Nephron (organoid): Measurements from ENCODE around the gene BACE1-AS.

Experiments
- H3K27ac Mint-ChIP-seq, 3 experiments: 2 replicates each; pipeline ENCODE4 v1.8.0; 2020; ENCODE audit warnings: mixed read lengths in 3 of 3, mild to moderate bottlenecking in 2 of 3, moderate library complexity in 1 of 3
- H3K27me3 Mint-ChIP-seq: 2 replicates; pipeline ENCODE4 v1.8.0; 2021; ENCODE audit warnings: low read depth, mild to moderate bottlenecking, moderate library complexity, mixed read lengths
- H3K36me3 Mint-ChIP-seq: 2 replicates; pipeline ENCODE4 v1.8.0; 2020; ENCODE audit warnings: low read depth, mixed read lengths
- H3K4me1 Mint-ChIP-seq: 2 replicates; pipeline ENCODE4 v1.8.0; 2020; ENCODE audit warnings: mixed read lengths
- H3K4me3 Mint-ChIP-seq, 3 experiments: 2 replicates each; pipeline ENCODE4 v1.8.0; 2020; ENCODE audit warnings: mild to moderate bottlenecking in 3 of 3, mixed read lengths in 3 of 3, moderate library complexity in 2 of 3
- H3K9me3 Mint-ChIP-seq: 2 replicates; pipeline ENCODE4 v1.8.0; 2020; ENCODE audit warnings: mixed read lengths
- TF ChIP-seq, protein P1 (sequence below), 3 experiments: fragments of 200-600 bp; sonication (generic); IDR thresholded peaks; one replicate each; pipeline ENCODE4 v1.5.0; 2021; ENCODE audit warnings: antibody characterized with exemption in 3 of 3; ENCODE audit not compliant: unreplicated experiment in 3 of 3

BACE1-AS gene

DNA sequence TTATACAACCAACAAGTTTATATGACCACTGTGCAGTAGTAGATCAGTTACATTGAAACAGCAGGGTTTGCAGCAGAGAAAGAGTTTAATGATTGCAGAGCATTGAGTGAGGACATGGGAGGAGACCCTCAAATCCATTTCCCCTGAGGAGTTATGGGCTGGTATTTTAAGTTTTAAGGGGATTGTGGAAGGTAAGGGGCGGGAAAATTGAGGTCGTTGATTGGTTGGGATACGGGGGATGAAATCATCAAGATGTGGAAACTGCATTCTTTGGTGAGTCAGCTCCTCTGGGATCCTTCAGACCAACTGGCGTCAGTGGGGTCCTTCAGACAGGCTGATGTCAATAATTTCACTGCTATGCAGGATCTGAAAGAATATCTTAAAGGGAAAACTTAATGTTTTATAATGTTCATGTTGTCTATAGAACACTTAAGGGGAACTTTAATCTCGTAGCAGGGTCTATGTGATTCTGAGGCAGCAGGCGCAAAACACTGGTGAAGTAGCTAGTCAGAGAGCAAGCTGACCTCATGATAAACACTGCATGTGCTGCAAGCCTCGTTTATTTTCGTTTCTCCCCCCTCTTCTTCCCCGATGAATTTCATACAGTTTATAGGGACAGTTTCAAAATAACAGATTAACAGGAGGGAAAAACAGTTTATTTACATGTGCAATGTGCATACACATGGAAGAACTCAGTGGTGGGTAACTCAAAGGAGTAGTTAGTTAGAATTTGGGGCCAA is 17.4 kb upstream of the BACE1-AS start:
- no peak overlapping the region for H3K27ac Mint-ChIP-seq
- H3K4me3 Mint-ChIP-seq = no peak overlapping the region
- TF ChIP-seq, protein P1, sequence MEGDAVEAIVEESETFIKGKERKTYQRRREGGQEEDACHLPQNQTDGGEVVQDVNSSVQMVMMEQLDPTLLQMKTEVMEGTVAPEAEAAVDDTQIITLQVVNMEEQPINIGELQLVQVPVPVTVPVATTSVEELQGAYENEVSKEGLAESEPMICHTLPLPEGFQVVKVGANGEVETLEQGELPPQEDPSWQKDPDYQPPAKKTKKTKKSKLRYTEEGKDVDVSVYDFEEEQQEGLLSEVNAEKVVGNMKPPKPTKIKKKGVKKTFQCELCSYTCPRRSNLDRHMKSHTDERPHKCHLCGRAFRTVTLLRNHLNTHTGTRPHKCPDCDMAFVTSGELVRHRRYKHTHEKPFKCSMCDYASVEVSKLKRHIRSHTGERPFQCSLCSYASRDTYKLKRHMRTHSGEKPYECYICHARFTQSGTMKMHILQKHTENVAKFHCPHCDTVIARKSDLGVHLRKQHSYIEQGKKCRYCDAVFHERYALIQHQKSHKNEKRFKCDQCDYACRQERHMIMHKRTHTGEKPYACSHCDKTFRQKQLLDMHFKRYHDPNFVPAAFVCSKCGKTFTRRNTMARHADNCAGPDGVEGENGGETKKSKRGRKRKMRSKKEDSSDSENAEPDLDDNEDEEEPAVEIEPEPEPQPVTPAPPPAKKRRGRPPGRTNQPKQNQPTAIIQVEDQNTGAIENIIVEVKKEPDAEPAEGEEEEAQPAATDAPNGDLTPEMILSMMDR (IDR thresholded peaks at IDR 0.05; ENCODE audit: unreplicated experiment in 3 of 3) = no peak
- H3K4me1 Mint-ChIP-seq = no peaks in the 10 kb centered on the region
- H3K36me3 Mint-ChIP-seq = peaks cover 48% of the 10 kb centered on the region
- no peaks in the 10 kb centered on the region for H3K27me3 Mint-ChIP-seq
- H3K9me3 Mint-ChIP-seq = no peaks in the 10 kb centered on the region

DNA sequence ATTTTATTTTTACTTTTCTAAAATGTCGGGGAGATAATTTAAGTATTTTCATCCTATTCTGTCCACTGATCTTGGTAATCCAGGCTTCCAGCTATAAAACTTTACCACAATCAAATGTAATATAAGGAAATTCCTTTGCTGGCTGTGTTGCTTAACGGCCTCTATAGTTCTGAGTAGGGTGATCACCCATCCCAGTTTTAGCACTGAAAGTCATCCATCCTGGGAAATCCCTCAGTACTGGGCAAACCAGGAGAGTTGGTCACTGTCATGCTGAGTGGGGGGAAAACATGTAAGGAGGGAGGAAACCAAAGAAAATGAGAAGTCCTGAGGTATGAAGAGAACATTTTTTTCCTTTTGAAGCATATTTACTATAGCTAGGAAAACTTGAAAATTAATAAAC is 12.8 kb upstream of the BACE1-AS start:
- peaks cover 56% of the 10 kb centered on the region for H3K36me3 Mint-ChIP-seq
- no peak overlapping the region for H3K4me3 Mint-ChIP-seq
- H3K27ac Mint-ChIP-seq = no peak overlapping the region
- TF ChIP-seq, protein P1 (IDR thresholded peaks at IDR 0.05; ENCODE audit: unreplicated experiment in 3 of 3) = no peak
- no peaks in the 10 kb centered on the region for H3K27me3 Mint-ChIP-seq
- H3K4me1 Mint-ChIP-seq = no peaks in the 10 kb centered on the region
- no peaks in the 10 kb centered on the region for H3K9me3 Mint-ChIP-seq

DNA sequence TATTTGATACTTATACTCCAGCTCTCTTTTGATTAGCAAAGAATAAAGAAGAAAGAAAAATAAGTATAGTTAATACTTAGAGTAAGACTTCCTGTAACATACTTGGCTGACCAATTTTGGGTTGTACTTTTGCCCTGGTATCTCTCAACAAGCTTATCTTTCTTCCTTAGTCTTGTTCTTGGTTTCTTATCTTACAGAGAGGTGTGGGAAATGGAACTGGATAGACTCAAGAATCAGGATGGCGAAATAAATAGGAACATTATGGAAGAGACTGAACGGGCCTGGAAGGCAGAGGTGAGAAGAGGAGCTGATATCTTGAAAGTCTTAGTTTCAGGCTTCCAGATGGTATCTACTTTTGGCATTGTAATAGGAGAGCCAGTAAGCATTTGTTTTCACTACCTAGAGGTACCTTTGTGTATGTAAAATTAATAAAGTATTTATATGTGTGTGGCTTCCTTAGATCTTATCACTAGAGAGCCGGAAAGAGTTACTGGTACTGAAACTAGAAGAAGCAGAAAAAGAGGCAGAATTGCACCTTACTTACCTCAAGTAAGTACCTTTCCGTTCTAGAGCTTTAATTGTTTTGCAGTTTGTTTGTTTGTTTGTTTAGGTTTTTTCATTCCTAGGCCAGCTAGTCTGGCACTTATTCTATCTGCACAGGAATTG is 11.3 kb upstream of the BACE1-AS start:
- H3K9me3 Mint-ChIP-seq = no peaks in the 10 kb centered on the region
- H3K27ac Mint-ChIP-seq = no peak overlapping the region
- H3K36me3 Mint-ChIP-seq = peaks cover 54% of the 10 kb centered on the region
- H3K4me1 Mint-ChIP-seq = no peaks in the 10 kb centered on the region
- no peaks in the 10 kb centered on the region for H3K27me3 Mint-ChIP-seq
- H3K4me3 Mint-ChIP-seq = no peak overlapping the region
- TF ChIP-seq, protein P1 (IDR thresholded peaks at IDR 0.05; ENCODE audit: unreplicated experiment in 3 of 3) = no peak

DNA sequence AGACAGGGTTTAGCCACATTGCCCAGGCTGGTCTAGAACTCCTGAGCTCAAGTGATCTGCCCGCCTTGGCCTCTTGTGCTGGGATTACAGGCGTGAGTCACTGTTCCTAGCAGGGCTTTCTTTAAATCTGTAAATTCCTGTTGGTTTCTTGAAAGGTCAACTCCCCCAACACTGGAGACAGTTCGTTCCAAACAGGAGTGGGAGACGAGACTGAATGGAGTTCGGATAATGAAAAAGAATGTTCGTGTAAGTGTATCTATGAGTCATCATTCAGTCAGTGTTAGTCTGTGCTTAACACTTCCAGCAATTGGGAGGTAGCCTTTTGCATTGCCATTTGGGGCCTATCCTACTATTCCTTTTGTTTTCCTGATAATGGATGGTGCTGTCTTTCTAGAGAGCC is 10.0 kb upstream of the BACE1-AS start:
- Mint-ChIP-seq H3K9me3 (no peaks in the 10 kb centered on the region), H3K4me1 (no peaks in the 10 kb centered on the region), H3K27ac (peak overlapping the region in 2 of 3 experiments; percentile 13 to 48), H3K36me3 (peaks cover 54% of the 10 kb centered on the region), H3K27me3 (no peaks in the 10 kb centered on the region), H3K4me3 (no peak overlapping the region)
- TF ChIP-seq, protein P1 (IDR thresholded peaks at IDR 0.05; ENCODE audit: unreplicated experiment in 3 of 3) = no peak

DNA sequence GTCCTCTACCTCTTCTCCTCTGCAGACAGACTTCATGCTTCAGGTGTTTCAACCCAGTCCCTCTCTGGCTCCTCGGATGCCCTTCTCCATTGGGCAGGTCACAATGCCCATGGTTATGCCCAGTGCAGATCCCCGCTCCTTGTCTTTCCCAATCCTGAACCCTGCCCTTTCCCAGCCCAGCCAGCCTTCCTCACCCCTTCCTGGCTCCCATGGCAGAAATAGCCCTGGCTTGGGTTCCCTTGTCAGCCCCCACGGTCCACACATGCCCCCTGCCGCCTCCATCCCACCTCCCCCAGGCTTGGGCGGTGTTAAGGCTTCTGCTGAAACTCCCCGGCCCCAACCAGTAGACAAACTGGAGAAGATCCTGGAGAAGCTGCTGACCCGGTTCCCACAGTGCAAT is 9.3 kb upstream of the BACE1-AS start:
- no peaks in the 10 kb centered on the region for H3K9me3 Mint-ChIP-seq
- H3K36me3 Mint-ChIP-seq = peaks cover 60% of the 10 kb centered on the region
- H3K27ac Mint-ChIP-seq = peak overlapping the region in 1 of 3 experiments; percentile 48
- H3K27me3 Mint-ChIP-seq = no peaks in the 10 kb centered on the region
- no peaks in the 10 kb centered on the region for H3K4me1 Mint-ChIP-seq
- H3K4me3 Mint-ChIP-seq = no peak overlapping the region
- TF ChIP-seq, protein P1 (IDR thresholded peaks at IDR 0.05; ENCODE audit: unreplicated experiment in 3 of 3) = no peak
